CD4-positive, CD25-positive, alpha-beta regulatory T cell (primary cell): ENCODE measurements around the gene FSTL3. TPM values are rescaled to one million over a fixed set of nuclear protein-coding genes. Genes with fewer than 3 reads are reported as not detected.
A peak's percentile ranks its signal among the peaks of the same experiment; 100 is the strongest.

Experiments used
- ATAC-seq, 2 donors: fragments of 150-1000 bp; cut with Tn5 transposase; one replicate each; pipeline ENCODE4 v1.10.0; 2021; ENCODE audit warnings: low read depth in 2 of 2, moderate number of reproducible peaks in 2 of 2, moderate library complexity in 1 of 2
- DNase-seq, 3 donors: peaks; one replicate each; pipeline versions ENCODE4 v3.0.0 to v3.0.0-alpha.2; 2012 to 2022; ENCODE audit warnings: mixed read lengths in 1 of 3
- H3K27ac ChIP-seq: one replicate; pipeline ENCODE4 v1.7.0; 2013; ENCODE audit warnings: mild to moderate bottlenecking, low read length; ENCODE audit not compliant: insufficient read depth, poor library complexity, severe bottlenecking
- H3K27me3 ChIP-seq: one replicate; pipeline ENCODE4 v1.7.0; 2013; ENCODE audit warnings: low read length; ENCODE audit not compliant: control insufficient read depth, insufficient read depth
- H3K36me3 ChIP-seq: one replicate; pipeline ENCODE4 v1.7.0; 2013; ENCODE audit warnings: mild to moderate bottlenecking, low read length, moderate library complexity; ENCODE audit not compliant: control insufficient read depth, insufficient read depth
- H3K4me1 ChIP-seq: 2 replicates; pipeline ENCODE4 v1.7.0; 2013; ENCODE audit warnings: mild to moderate bottlenecking, low read length; ENCODE audit not compliant: insufficient read depth, control insufficient read depth, poor library complexity, severe bottlenecking
- H3K4me3 ChIP-seq: one replicate; pipeline ENCODE4 v1.7.0; 2013; ENCODE audit warnings: low read depth, mild to moderate bottlenecking, low read length, moderate library complexity
- H3K9me3 ChIP-seq, 2 experiments: 1 replicate in 1 of 2; 2 replicates in 1 of 2; pipeline ENCODE4 v1.7.0; 2013; ENCODE audit warnings: low read length in 2 of 2, mild to moderate bottlenecking in 1 of 2, moderate library complexity in 1 of 2; ENCODE audit not compliant: control insufficient read depth in 2 of 2
- H3K27ac Mint-ChIP-seq, 3 donors: one replicate each; pipeline ENCODE4 v1.8.0; 2020 to 2022; ENCODE audit warnings: mild to moderate bottlenecking in 3 of 3, mixed read lengths in 3 of 3, moderate library complexity in 2 of 3
- H3K27me3 Mint-ChIP-seq: one replicate; pipeline ENCODE4 v1.8.0; 2022; ENCODE audit warnings: mild to moderate bottlenecking, mixed read lengths
- H3K36me3 Mint-ChIP-seq: one replicate; pipeline ENCODE4 v1.8.0; 2020; ENCODE audit warnings: mixed read lengths
- H3K4me1 Mint-ChIP-seq, 4 donors: one replicate each; pipeline ENCODE4 v1.8.0; 2020 to 2022; ENCODE audit warnings: mixed read lengths in 4 of 4, mild to moderate bottlenecking in 1 of 4
- H3K4me3 Mint-ChIP-seq, 4 donors: one replicate each; pipeline ENCODE4 v1.8.0; 2020 to 2022; ENCODE audit warnings: mild to moderate bottlenecking in 4 of 4, mixed read lengths in 4 of 4, moderate library complexity in 3 of 4
- H3K9me3 Mint-ChIP-seq, 7 donors: one replicate each; pipeline ENCODE4 v1.8.0; 2020 to 2022; ENCODE audit warnings: mixed read lengths in 7 of 7, mild to moderate bottlenecking in 3 of 7, moderate library complexity in 2 of 7
- polyA plus RNA-seq, 4 donors: library from polyadenylated mRNA; unstranded; fragments of 300-500 nt; fragmentation: Illumina TruSeq; gene quantifications; one replicate each; pipeline ENCODE4 v1.2.3, GENCODE V29; 2021
- total RNA-seq: library from RNA; stranded (reverse); gene quantifications from one replicate; pipeline ENCODE4 v1.2.3, GENCODE V29; 2022

FSTL3 gene
- total and polyA plus RNA-seq, 5 donors from 2014 or later = 0.55 to 2.1 (median 0.64) TPM

GRCh38 chr19:633786-634639 is 42.2 kb upstream of the FSTL3 start:
- DNase-seq = no peak
- H3K27me3 ChIP-seq = no peaks in the 10 kb centered on the region
- peak overlapping the region; percentile 69 for H3K4me3 ChIP-seq
- H3K27ac ChIP-seq = peak overlapping the region; percentile 70
- H3K4me1 ChIP-seq = peaks cover 29% of the 10 kb centered on the region
- H3K9me3 ChIP-seq = no peaks in the 10 kb centered on the region
- Mint-ChIP-seq H3K36me3 (peaks cover 2% of the 10 kb centered on the region), H3K27me3 (peaks cover 4% of the 10 kb centered on the region), H3K9me3 (peaks cover 0 to 2% (median 0%) of the 10 kb centered on the region in 7 donors), H3K4me1 (peaks cover 0 to 47% (median 14%) of the 10 kb centered on the region in 4 donors), H3K4me3 (peak overlapping the region; percentile 90 to 96 (median 95)), H3K27ac (peak overlapping the region; percentile 52 to 96 (median 94))
- ATAC-seq = no peak
- H3K36me3 ChIP-seq = peaks cover 2% of the 10 kb centered on the region

GRCh38 chr19:634975-635652 is 41.1 kb upstream of the FSTL3 start:
- Mint-ChIP-seq H3K27ac (no peak overlapping the region), H3K4me3 (peak overlapping the region in 2 of 4 donors; percentile 25 to 61)

GRCh38 chr19:638906-639252 is 37.3 kb upstream of the FSTL3 start:
- H3K27ac Mint-ChIP-seq = peak overlapping the region in 1 of 3 donors; percentile 94

More at GRCh38 chr19:634975-635652, 41.1 kb upstream of the FSTL3 start:
- Histone ChIP-seq H3K4me3 (no peak overlapping the region), H3K36me3 (no peaks in the 10 kb centered on the region), H3K4me1 (peaks cover 38% of the 10 kb centered on the region), H3K9me3 (no peaks in the 10 kb centered on the region), H3K27ac (no peak overlapping the region), H3K27me3 (no peaks in the 10 kb centered on the region)
- Mint-ChIP-seq H3K9me3 (peaks cover 0 to 2% (median 0%) of the 10 kb centered on the region in 7 donors), H3K27me3 (peaks cover 4% of the 10 kb centered on the region), H3K36me3 (no peaks in the 10 kb centered on the region), H3K4me1 (peaks cover 0 to 49% (median 18%) of the 10 kb centered on the region in 4 donors)
- DNase-seq = no peak
- no peak for ATAC-seq

GRCh38 chr19:639253-640160 is 36.7 kb upstream of the FSTL3 start, which contains the start of gene FGF22:
TSS of gene FGF22 (plus strand) at chr19:639879. CDS start at chr19:639926, 47 bp downstream.
- H3K4me1 ChIP-seq = peaks cover 14% of the 10 kb centered on the region
- H3K9me3 ChIP-seq = no peaks in the 10 kb centered on the region
- H3K27me3 ChIP-seq = no peaks in the 10 kb centered on the region
- Mint-ChIP-seq H3K27me3 (no peaks in the 10 kb centered on the region), H3K4me1 (peaks cover 0 to 14% (median 5%) of the 10 kb centered on the region in 4 donors), H3K27ac (peak within 1 kb of the TSS; percentile 83 to 96 (median 94)), H3K36me3 (no peaks in the 10 kb centered on the region), H3K4me3 (peak within 1 kb of the TSS; percentile 76 to 96 (median 86)), H3K9me3 (no peaks in the 10 kb centered on the region)
- DNase-seq = peak; percentile 91 to 95 (median 93)
- peak within 1 kb of the TSS; percentile 51 for H3K27ac ChIP-seq
- H3K4me3 ChIP-seq = peak within 1 kb of the TSS; percentile 41
- peak; percentile 95 to 96 for ATAC-seq
- H3K36me3 ChIP-seq = no peaks in the 10 kb centered on the region

More at GRCh38 chr19:638906-639252, 37.3 kb upstream of the FSTL3 start:
- H3K9me3 ChIP-seq = no peaks in the 10 kb centered on the region
- Mint-ChIP-seq H3K4me3 (peak overlapping the region; percentile 76 to 96 (median 86)), H3K36me3 (no peaks in the 10 kb centered on the region), H3K27me3 (no peaks in the 10 kb centered on the region), H3K9me3 (no peaks in the 10 kb centered on the region), H3K4me1 (peaks cover 0 to 18% (median 6%) of the 10 kb centered on the region in 4 donors)
- H3K4me3 ChIP-seq = no peak overlapping the region
- DNase-seq (no peak), ATAC-seq (no peak)
- H3K27me3 ChIP-seq = no peaks in the 10 kb centered on the region
- H3K36me3 ChIP-seq = no peaks in the 10 kb centered on the region
- peaks cover 19% of the 10 kb centered on the region for H3K4me1 ChIP-seq
- no peak overlapping the region for H3K27ac ChIP-seq

- H3K4me1 ChIP-seq = peaks cover 14% of the 10 kb centered on the region
- no peak overlapping the region for H3K27ac Mint-ChIP-seq
- H3K36me3 ChIP-seq = no peaks in the 10 kb centered on the region
- H3K9me3 ChIP-seq = no peaks in the 10 kb centered on the region
- ATAC-seq = no peak
- peak overlapping the region; percentile 47 for H3K27ac ChIP-seq
- H3K4me3 Mint-ChIP-seq = peak overlapping the region in 1 of 4 donors; percentile 19
- no peaks in the 10 kb centered on the region for H3K36me3 Mint-ChIP-seq
- H3K9me3 Mint-ChIP-seq = no peaks in the 10 kb centered on the region
- H3K4me3 ChIP-seq = no peak overlapping the region
- no peak for DNase-seq
- H3K27me3 ChIP-seq = no peaks in the 10 kb centered on the region
- no peaks in the 10 kb centered on the region for H3K27me3 Mint-ChIP-seq
- H3K4me1 Mint-ChIP-seq = peaks cover 0 to 14% (median 5%) of the 10 kb centered on the region in 4 donors
Measured at GRCh38 chr19:640161-640558, 36.0 kb upstream of the FSTL3 start.

GRCh38 chr19:640606-641189 is 35.5 kb upstream of the FSTL3 start:
- no peak overlapping the region for H3K4me3 ChIP-seq
- peak overlapping the region; percentile 47 for H3K27ac ChIP-seq
- DNase-seq (no peak), ATAC-seq (no peak)
- Mint-ChIP-seq H3K4me1 (peaks cover 0 to 14% (median 5%) of the 10 kb centered on the region in 4 donors), H3K9me3 (no peaks in the 10 kb centered on the region), H3K36me3 (no peaks in the 10 kb centered on the region), H3K27me3 (no peaks in the 10 kb centered on the region), H3K4me3 (peak overlapping the region in 1 of 4 donors; percentile 7), H3K27ac (no peak overlapping the region)
- no peaks in the 10 kb centered on the region for H3K36me3 ChIP-seq
- H3K9me3 ChIP-seq = no peaks in the 10 kb centered on the region
- H3K4me1 ChIP-seq = peaks cover 14% of the 10 kb centered on the region
- H3K27me3 ChIP-seq = no peaks in the 10 kb centered on the region

- H3K4me3 Mint-ChIP-seq = peak overlapping the region in 1 of 4 donors; percentile 89
- no peak for DNase-seq
Measured at GRCh38 chr19:641702-642101, 34.5 kb upstream of the FSTL3 start.

More at GRCh38 chr19:641702-642101, 34.5 kb upstream of the FSTL3 start:
- Histone ChIP-seq H3K27ac (no peak overlapping the region), H3K27me3 (no peaks in the 10 kb centered on the region), H3K4me3 (no peak overlapping the region), H3K36me3 (peaks cover 5% of the 10 kb centered on the region), H3K4me1 (peaks cover 14% of the 10 kb centered on the region), H3K9me3 (no peaks in the 10 kb centered on the region)
- Mint-ChIP-seq H3K27me3 (no peaks in the 10 kb centered on the region), H3K36me3 (no peaks in the 10 kb centered on the region), H3K4me1 (peaks cover 0 to 14% (median 5%) of the 10 kb centered on the region in 4 donors), H3K9me3 (no peaks in the 10 kb centered on the region), H3K27ac (no peak overlapping the region)
- no peak for ATAC-seq
